Measurements from ENCODE around the gene DSG4.

Gene DSG4

DNA sequence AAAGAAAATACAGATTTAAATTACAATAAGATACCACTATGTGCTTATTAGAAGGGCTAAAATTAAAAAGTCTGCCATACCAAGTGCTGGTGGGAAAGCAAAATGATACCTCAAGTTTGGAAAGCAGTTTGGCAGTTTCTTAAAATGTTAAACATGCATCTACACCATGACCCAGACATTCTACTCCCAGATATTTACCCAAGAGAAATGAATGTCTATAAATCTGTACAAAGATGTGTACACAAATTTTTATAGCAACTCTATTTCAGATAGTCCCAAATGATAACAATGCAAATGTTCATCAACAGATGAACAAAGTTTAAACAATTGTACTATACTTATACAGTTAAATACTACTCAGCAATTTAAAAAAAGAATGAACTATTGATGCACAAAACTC, 7.1 kb upstream of the DSG4 start:
- TF ChIP-seq, protein P1, sequence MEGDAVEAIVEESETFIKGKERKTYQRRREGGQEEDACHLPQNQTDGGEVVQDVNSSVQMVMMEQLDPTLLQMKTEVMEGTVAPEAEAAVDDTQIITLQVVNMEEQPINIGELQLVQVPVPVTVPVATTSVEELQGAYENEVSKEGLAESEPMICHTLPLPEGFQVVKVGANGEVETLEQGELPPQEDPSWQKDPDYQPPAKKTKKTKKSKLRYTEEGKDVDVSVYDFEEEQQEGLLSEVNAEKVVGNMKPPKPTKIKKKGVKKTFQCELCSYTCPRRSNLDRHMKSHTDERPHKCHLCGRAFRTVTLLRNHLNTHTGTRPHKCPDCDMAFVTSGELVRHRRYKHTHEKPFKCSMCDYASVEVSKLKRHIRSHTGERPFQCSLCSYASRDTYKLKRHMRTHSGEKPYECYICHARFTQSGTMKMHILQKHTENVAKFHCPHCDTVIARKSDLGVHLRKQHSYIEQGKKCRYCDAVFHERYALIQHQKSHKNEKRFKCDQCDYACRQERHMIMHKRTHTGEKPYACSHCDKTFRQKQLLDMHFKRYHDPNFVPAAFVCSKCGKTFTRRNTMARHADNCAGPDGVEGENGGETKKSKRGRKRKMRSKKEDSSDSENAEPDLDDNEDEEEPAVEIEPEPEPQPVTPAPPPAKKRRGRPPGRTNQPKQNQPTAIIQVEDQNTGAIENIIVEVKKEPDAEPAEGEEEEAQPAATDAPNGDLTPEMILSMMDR (conservative IDR thresholded peaks at IDR 0.05; ENCODE audit: low read depth, low read length), result no peak
- no peak overlapping the region for H3K4me3 ChIP-seq (ENCODE audit: low read depth, low read length)
- no peak for DNase-seq (ENCODE audit: low read depth)

DNA sequence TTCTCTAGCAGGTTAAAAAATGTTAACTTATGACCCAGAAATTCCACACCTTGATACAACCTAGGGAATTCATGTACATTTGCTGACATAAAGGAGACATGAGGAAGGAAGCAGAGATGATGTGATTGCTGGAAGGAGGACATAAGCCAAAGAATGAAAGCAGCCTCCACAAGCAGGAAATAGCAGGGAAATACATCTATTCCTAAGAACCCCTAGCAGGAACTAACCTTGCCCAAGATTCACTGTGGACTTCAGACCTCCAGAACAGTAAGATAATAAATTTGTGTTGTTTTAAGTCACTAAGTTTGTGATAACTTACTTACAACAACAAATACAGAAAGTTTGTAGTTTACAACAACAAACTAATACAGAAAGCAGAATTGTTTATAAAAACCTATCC, 4.6 kb upstream of the DSG4 start:
- DNase-seq (ENCODE audit: low read depth), result no peak
- TF ChIP-seq, protein P1 (conservative IDR thresholded peaks at IDR 0.05; ENCODE audit: low read depth, low read length), result no peak
- H3K4me3 ChIP-seq (ENCODE audit: low read depth, low read length), result no peak overlapping the region

DNA sequence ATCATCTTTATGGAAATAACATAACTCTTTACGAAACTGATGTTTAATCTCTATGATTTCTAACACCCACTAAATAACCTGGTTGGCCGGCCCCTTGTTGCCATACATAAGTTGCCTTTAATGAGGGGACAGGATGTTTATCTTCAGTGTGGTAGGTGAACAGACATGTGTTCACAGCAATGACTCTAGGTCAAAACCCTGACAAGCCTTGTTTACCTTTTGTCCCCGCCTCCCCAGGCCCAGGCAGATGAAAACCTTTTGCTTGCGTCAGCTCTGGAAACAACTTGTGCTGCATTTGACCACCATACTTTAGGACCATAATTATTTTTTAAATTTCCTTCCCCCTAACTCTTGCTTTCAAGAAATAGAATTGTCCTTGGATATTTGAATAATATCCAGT, 2.9 kb upstream of the DSG4 start:
- no peak for DNase-seq (ENCODE audit: low read depth)
- H3K4me3 ChIP-seq (ENCODE audit: low read depth, low read length), result no peak overlapping the region
- TF ChIP-seq, protein P1 (conservative IDR thresholded peaks at IDR 0.05; ENCODE audit: low read depth, low read length), result no peak

DNA sequence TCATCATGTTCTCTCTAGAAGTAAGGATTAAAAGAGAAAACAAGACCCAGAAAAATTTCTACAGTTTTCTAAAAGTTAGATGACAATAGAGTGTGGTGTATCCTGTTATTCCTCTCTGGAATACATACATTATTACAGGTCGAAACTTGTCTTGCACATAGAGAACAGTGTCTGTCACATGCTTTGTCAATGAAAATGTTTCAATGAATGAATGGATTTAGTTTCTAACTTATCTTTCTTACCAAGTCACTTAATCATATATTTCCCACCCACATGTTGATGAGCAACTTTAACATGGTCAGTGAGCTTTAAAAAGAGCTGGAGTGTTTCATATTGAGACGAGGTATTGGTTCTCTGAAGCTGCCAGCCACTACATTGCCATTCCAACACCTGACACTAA, 4.3 kb downstream of the DSG4 start:
- no peak for DNase-seq (ENCODE audit: low read depth)
- TF ChIP-seq, protein P1 (conservative IDR thresholded peaks at IDR 0.05; ENCODE audit: low read depth, low read length), result no peak
- no peak overlapping the region for H3K4me3 ChIP-seq (ENCODE audit: low read depth, low read length)

GRCh38 chr18:31382107-31382506, 5.5 kb downstream of the DSG4 start:
- TF ChIP-seq, protein P1 (conservative IDR thresholded peaks at IDR 0.05; ENCODE audit: low read depth, low read length), result no peak
- no peak for DNase-seq (ENCODE audit: low read depth)
- no peak overlapping the region for H3K4me3 ChIP-seq (ENCODE audit: low read depth, low read length)

DNA sequence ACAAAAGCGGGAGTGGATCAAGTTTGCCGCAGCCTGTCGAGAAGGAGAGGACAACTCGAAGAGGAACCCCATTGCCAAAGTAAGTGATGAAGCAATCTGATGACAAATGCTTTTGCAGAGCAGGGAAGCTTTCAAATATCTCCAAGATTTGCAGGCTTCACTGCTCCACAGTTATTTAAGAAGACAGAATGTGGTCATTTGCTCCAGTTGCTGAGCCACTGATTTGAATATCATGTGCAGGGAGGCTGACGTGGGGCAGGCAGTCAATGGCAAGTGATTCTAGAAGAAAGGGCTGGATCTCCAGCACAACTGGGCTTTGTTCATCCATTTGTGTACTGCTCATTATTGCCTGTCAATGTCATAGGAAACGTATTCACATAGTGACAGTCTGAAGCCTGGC, 10.2 kb downstream of the DSG4 start:
- H3K4me3 ChIP-seq (ENCODE audit: low read depth, low read length), result no peak overlapping the region
- TF ChIP-seq, protein P1 (conservative IDR thresholded peaks at IDR 0.05; ENCODE audit: low read depth, low read length), result no peak
- peak; percentile 13 for DNase-seq (ENCODE audit: low read depth)

DNA sequence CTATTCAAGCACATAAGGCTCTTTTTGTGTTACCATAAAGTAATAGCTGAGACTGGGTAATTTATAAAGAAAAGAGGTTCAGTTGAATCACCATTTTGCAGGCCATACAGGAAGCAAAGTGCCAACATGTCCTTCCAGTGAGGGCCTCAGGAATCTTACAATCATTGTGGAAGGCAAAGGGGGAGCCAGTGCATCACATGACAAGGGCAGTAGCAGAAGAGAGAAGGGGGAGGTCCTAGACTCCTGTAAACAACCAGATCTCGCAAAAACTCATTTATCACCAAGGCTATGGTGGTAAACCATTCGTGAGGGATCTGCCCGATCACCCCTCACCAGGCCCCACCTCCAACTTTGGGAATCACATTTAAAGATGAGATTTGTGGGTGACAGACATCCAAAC, 16.7 kb downstream of the DSG4 start:
- H3K4me3 ChIP-seq (ENCODE audit: low read depth, low read length), result no peak overlapping the region
- TF ChIP-seq, protein P1 (conservative IDR thresholded peaks at IDR 0.05; ENCODE audit: low read depth, low read length), result no peak
- no peak for DNase-seq (ENCODE audit: low read depth)
